H1 (cell line): ENCODE results near the gene CFAP54.

Source experiments
- JUN ChIP-seq: IDR thresholded peaks from 2 replicates; pipeline ENCODE4 v1.6.1; 2011; ENCODE audit warnings: low read depth, mild to moderate bottlenecking, improper control_type of control experiment, low read length
- KDM5A ChIP-seq: fragments of 200-600 bp; IDR thresholded peaks from 2 replicates; pipeline ENCODE4 v1.7.1; 2012; ENCODE audit warnings: mild to moderate bottlenecking, low read length, inconsistent platforms, mixed read lengths
- NRF1 ChIP-seq: IDR thresholded peaks from 2 replicates; pipeline ENCODE4 v1.6.1; 2011; ENCODE audit warnings: mild to moderate bottlenecking, low read depth, low read length, improper control_type of control experiment
- TAF1 ChIP-seq: IDR thresholded peaks from 2 replicates; pipeline ENCODE4 v1.6.1; 2011; ENCODE audit warnings: mild to moderate bottlenecking, low read depth, low read length
- TEAD4 ChIP-seq: IDR thresholded peaks from 2 replicates; pipeline ENCODE4 v1.6.1; 2012; ENCODE audit warnings: low read depth, low read length, inconsistent platforms, mixed read lengths
- TF ChIP-seq, protein P1 (sequence below), 3 experiments: IDR thresholded peaks; 1 replicate in 2 of 3; 2 replicates in 1 of 3; pipeline versions ENCODE4 v1.5.1 to v1.6.1; 2011; ENCODE audit warnings: low read length in 3 of 3, mild to moderate bottlenecking in 3 of 3, inconsistent platforms in 2 of 3, low read depth in 1 of 3, moderate library complexity in 1 of 3; ENCODE audit not compliant: insufficient read depth in 1 of 3; ENCODE audit errors: control extremely low read depth in 1 of 3
- TF ChIP-seq, protein P2 (sequence below): IDR thresholded peaks from 2 replicates; pipeline ENCODE4 v1.6.1; 2012; ENCODE audit warnings: inconsistent platforms

DNA sequence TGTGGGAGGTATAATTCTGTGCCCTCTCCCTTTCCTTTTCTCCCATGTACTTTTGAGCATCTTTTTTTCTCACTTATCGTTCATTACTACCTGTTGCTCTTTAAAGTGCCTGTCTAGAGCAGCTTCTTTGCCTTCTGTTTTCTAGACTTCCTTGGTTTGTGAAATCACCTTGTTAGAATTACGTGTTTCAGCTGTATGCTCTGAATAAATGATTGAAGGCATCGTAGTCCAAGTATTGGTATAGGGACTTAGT lies 419.0 kb downstream of the CFAP54 start:
- TF ChIP-seq, protein P1, sequence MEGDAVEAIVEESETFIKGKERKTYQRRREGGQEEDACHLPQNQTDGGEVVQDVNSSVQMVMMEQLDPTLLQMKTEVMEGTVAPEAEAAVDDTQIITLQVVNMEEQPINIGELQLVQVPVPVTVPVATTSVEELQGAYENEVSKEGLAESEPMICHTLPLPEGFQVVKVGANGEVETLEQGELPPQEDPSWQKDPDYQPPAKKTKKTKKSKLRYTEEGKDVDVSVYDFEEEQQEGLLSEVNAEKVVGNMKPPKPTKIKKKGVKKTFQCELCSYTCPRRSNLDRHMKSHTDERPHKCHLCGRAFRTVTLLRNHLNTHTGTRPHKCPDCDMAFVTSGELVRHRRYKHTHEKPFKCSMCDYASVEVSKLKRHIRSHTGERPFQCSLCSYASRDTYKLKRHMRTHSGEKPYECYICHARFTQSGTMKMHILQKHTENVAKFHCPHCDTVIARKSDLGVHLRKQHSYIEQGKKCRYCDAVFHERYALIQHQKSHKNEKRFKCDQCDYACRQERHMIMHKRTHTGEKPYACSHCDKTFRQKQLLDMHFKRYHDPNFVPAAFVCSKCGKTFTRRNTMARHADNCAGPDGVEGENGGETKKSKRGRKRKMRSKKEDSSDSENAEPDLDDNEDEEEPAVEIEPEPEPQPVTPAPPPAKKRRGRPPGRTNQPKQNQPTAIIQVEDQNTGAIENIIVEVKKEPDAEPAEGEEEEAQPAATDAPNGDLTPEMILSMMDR (IDR thresholded peaks at IDR 0.05; ENCODE audit: control extremely low read depth in 1 of 3, insufficient read depth in 1 of 3, low read depth in 1 of 3, low read length in 3 of 3): no peak
- TF ChIP-seq JUN: no peak
- TF ChIP-seq, protein P2, sequence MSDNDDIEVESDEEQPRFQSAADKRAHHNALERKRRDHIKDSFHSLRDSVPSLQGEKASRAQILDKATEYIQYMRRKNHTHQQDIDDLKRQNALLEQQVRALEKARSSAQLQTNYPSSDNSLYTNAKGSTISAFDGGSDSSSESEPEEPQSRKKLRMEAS: no peak
- TF ChIP-seq TAF1: no peak
- no peak for TF ChIP-seq TEAD4
- TF ChIP-seq KDM5A: no peak
- TF ChIP-seq NRF1: no peak
